CD4-positive, alpha-beta T cell (primary cell): ENCODE measurements around the gene B3GLCT. TPM values are rescaled to one million over a fixed set of nuclear protein-coding genes. Genes with fewer than 3 reads are reported as not detected.

Experiments used
- ATAC-seq: fragments of 200-7000 bp; cut with Tn5 transposase; one replicate; pipeline ENCODE4 v1.10.0; 2022; ENCODE audit warnings: mild to moderate bottlenecking; ENCODE audit not compliant: poor library complexity
- CTCF ChIA-PET: fragments of 350-600 bp; sonication (Branson Sonifier 250); formaldehyde crosslinking; loops from one replicate; lab custom pipeline; 2021; ENCODE audit warnings: antibody characterized with exemption, inconsistent platforms; lab: Charles Lee
- POLR2A ChIA-PET: fragments of 350-600 bp; sonication (Branson Sonifier 250); formaldehyde crosslinking; loops from one replicate; lab custom pipeline; 2021; ENCODE audit warnings: antibody characterized with exemption, inconsistent platforms; lab: Charles Lee
- DNase-seq, 14 experiments: peaks; one replicate each; pipeline ENCODE4 v3.0.0-alpha.2; 2013 to 2020; ENCODE audit warnings: mixed read lengths in 2 of 14
- H3K27ac ChIP-seq, 2 donors: one replicate each; pipeline versions ENCODE4 v1.5.1 to v1.7.0; 2013; ENCODE audit warnings: low read length in 2 of 2, low read depth in 1 of 2, mild to moderate bottlenecking in 1 of 2
- H3K27me3 ChIP-seq, 2 experiments: 1 replicate in 1 of 2; 2 replicates in 1 of 2; pipeline versions ENCODE4 v1.6.1 to v1.7.0; 2013; ENCODE audit warnings: low read length in 2 of 2, control low read depth in 1 of 2, mild to moderate bottlenecking in 1 of 2, moderate library complexity in 1 of 2; ENCODE audit not compliant: insufficient read depth in 2 of 2, control insufficient read depth in 1 of 2
- H3K36me3 ChIP-seq: one replicate; pipeline ENCODE4 v1.6.1; 2013; ENCODE audit warnings: low read length, control low read depth; ENCODE audit not compliant: insufficient read depth
- H3K4me1 ChIP-seq: one replicate; pipeline ENCODE4 v1.6.1; 2013; ENCODE audit warnings: low read length, control low read depth; ENCODE audit not compliant: insufficient read depth
- H3K4me3 ChIP-seq: one replicate; pipeline ENCODE4 v1.5.1; 2013; ENCODE audit warnings: mild to moderate bottlenecking, low read length, moderate library complexity
- H3K9me3 ChIP-seq, 2 experiments: 1 replicate in 1 of 2; 2 replicates in 1 of 2; pipeline versions ENCODE4 v1.6.1 to v1.7.0; 2013; ENCODE audit warnings: low read length in 2 of 2, mild to moderate bottlenecking in 2 of 2, control low read depth in 1 of 2, moderate library complexity in 1 of 2; ENCODE audit not compliant: control insufficient read depth in 1 of 2, insufficient read depth in 1 of 2
- H3K27ac Mint-ChIP-seq: one replicate; pipeline ENCODE4 v1.8.0; 2020; ENCODE audit warnings: mixed read lengths
- H3K27me3 Mint-ChIP-seq: one replicate; pipeline ENCODE4 v1.8.0; 2021; ENCODE audit warnings: mixed read lengths
- H3K36me3 Mint-ChIP-seq: one replicate; pipeline ENCODE4 v1.8.0; 2021; ENCODE audit warnings: low read depth, mixed read lengths
- H3K4me1 Mint-ChIP-seq: one replicate; pipeline ENCODE4 v1.8.0; 2021; ENCODE audit warnings: low read depth, mixed read lengths
- H3K4me3 Mint-ChIP-seq: one replicate; pipeline ENCODE4 v1.8.0; 2020; ENCODE audit warnings: mild to moderate bottlenecking, mixed read lengths
- H3K9me3 Mint-ChIP-seq: one replicate; pipeline ENCODE4 v1.8.0; 2020; ENCODE audit warnings: mixed read lengths
- intact Hi-C, 2 experiments: fragments of 100-400 bp; cut with DNase I in 1 of 2; cut with micrococcal nuclease in 1 of 2; formaldehyde crosslinking; loops; one replicate each; pipeline versions ENCODE4 v1.15.1 to v1.9.0; 2023 to 2025; cut with DNase I, micrococcal nuclease
- total RNA-seq, 174 experiments: library from RNA in 2 of 174; stranded (reverse) in 2 of 174; gene quantifications; one replicate each; pipeline ENCODE4 v1.2.3 and lab custom pipeline; 2021 to 2026
- TF ChIP-seq, protein P1 (sequence below): fragments of 200-600 bp; IDR thresholded peaks from one replicate; pipeline ENCODE4 v1.8.0; 2022; ENCODE audit warnings: antibody characterized with exemption, mild to moderate bottlenecking

Gene B3GLCT
- total RNA-seq, 2 experiments from 2014 or later, result 3.2 to 3.7 TPM

DNA sequence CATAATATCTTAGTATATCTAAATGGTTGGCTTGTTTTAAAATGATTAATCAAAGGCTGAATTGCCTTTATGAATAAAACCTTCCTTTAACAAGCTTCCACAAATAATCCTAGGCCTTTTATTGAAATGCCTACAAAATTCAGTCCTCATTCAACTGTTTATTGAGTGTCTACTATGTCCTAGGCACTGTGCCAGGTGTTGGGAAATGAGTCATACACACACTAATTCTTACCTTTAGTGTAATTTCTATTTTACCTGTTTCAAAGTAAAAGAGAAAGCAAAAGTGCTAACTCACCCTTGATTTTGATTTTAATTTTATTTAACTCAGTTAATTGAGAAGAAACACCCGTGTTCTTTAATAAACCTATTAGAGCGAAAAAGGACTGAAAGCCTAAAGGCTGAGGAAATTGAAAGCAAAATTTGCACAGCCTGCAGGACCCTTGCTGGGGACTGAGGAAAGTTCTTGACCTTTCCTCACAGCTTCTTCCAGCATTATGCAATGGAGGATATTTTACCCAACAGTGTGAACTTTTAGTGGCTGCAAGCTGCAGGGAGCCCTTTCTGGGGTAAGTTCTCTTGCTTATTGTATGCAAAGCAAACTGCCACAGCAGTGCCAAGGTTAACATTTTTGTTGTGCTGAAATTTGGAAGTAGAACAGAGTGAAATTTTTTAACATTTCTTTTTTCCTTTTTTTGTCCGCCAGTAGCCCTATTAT, 83.1 kb downstream of the B3GLCT start:
- CTCF ChIA-PET, result no interaction called here
- Mint-ChIP-seq H3K9me3 (peaks cover 11% of the 10 kb centered on the region), H3K27me3 (no peaks in the 10 kb centered on the region), H3K36me3 (peaks cover 76% of the 10 kb centered on the region), H3K27ac (no peak overlapping the region), H3K4me1 (no peaks in the 10 kb centered on the region), H3K4me3 (no peak overlapping the region)
- Histone ChIP-seq H3K36me3 (peaks cover 7% of the 10 kb centered on the region), H3K27ac (no peak overlapping the region), H3K4me1 (no peaks in the 10 kb centered on the region), H3K27me3 (no peaks in the 10 kb centered on the region), H3K9me3 (peaks cover 0 to under 1% of the 10 kb centered on the region in 2 experiments), H3K4me3 (no peak overlapping the region)
- no peak for DNase-seq
- POLR2A ChIA-PET, result no interaction called here
- intact Hi-C loops, result no loop called here
- TF ChIP-seq, protein P1, sequence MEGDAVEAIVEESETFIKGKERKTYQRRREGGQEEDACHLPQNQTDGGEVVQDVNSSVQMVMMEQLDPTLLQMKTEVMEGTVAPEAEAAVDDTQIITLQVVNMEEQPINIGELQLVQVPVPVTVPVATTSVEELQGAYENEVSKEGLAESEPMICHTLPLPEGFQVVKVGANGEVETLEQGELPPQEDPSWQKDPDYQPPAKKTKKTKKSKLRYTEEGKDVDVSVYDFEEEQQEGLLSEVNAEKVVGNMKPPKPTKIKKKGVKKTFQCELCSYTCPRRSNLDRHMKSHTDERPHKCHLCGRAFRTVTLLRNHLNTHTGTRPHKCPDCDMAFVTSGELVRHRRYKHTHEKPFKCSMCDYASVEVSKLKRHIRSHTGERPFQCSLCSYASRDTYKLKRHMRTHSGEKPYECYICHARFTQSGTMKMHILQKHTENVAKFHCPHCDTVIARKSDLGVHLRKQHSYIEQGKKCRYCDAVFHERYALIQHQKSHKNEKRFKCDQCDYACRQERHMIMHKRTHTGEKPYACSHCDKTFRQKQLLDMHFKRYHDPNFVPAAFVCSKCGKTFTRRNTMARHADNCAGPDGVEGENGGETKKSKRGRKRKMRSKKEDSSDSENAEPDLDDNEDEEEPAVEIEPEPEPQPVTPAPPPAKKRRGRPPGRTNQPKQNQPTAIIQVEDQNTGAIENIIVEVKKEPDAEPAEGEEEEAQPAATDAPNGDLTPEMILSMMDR, result no peak
- no peak for ATAC-seq

DNA sequence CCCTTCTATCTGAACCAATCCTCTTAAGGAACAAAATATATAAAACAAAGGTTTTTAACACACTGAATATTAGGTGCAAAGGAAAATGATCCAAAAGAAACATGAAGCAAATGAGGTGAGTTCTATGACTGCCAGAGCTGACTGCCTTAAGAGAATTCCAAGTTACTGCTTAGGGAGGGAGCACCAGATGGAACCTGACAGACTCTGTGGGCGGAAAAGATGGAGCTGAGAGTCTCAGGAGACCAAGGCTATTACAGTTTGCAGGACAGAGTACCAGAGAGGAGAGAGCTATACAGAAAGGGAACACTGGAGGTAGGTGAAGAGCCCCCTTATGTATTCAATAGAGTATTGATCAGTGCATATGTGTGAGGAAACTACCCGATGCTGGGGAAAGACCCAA, 87.2 kb downstream of the B3GLCT start:
- intact Hi-C loops, result no loop called here
- H3K4me3 Mint-ChIP-seq, result no peak overlapping the region
- CTCF ChIA-PET, result no interaction called here
- H3K27ac ChIP-seq, result no peak overlapping the region
- H3K36me3 ChIP-seq, result peaks cover 7% of the 10 kb centered on the region
- ATAC-seq (no peak), DNase-seq (no peak)
- no peak overlapping the region for H3K27ac Mint-ChIP-seq
- H3K4me3 ChIP-seq, result no peak overlapping the region
- TF ChIP-seq, protein P1, result no peak
- peaks cover 81% of the 10 kb centered on the region for H3K36me3 Mint-ChIP-seq
- H3K27me3 Mint-ChIP-seq, result no peaks in the 10 kb centered on the region
- no peaks in the 10 kb centered on the region for H3K4me1 Mint-ChIP-seq
- peaks cover 21% of the 10 kb centered on the region for H3K9me3 Mint-ChIP-seq
- no peaks in the 10 kb centered on the region for H3K4me1 ChIP-seq
- H3K9me3 ChIP-seq, result peaks cover 0 to 16% of the 10 kb centered on the region in 2 experiments
- no peaks in the 10 kb centered on the region for H3K27me3 ChIP-seq
- POLR2A ChIA-PET, result no interaction called here

DNA sequence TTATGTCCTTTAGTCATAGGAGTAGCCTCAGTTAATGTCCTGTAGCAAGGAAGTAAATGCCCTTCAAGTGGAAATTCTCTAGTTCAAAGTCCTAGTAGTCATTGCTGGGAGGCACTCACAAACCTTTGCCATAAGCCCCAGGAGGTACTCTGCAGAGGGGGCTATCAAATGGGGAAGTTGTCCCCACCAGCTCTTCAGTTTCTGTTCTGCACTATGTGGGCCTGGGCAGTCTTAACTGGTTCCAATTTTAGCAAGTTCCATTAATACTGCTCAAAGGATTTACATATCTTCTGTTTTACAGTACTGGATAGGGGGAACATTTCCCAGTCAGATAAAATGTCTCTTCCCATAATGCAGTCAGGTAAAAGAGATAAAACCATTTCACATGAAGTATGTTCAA, 101.3 kb downstream of the B3GLCT start:
- H3K27ac ChIP-seq, result no peak overlapping the region
- Mint-ChIP-seq H3K9me3 (peaks cover 6% of the 10 kb centered on the region), H3K36me3 (peaks cover 61% of the 10 kb centered on the region), H3K4me1 (no peaks in the 10 kb centered on the region), H3K27ac (no peak overlapping the region), H3K27me3 (no peaks in the 10 kb centered on the region), H3K4me3 (no peak overlapping the region)
- no peaks in the 10 kb centered on the region for H3K4me1 ChIP-seq
- TF ChIP-seq, protein P1, result no peak
- intact Hi-C loops, result no loop called here
- H3K36me3 ChIP-seq, result peaks cover 8% of the 10 kb centered on the region
- ChIA-PET POLR2A (no interaction called here), CTCF (no interaction called here)
- no peaks in the 10 kb centered on the region for H3K9me3 ChIP-seq
- no peaks in the 10 kb centered on the region for H3K27me3 ChIP-seq
- ATAC-seq (no peak), DNase-seq (no peak)
- H3K4me3 ChIP-seq, result no peak overlapping the region
